Measurements from ENCODE around the gene RNF4. TPM values are rescaled to one million over a fixed set of nuclear protein-coding genes. Genes with fewer than 3 reads are reported as not detected.

Gene RNF4
- total RNA-seq, 6 experiments from 2014 or later = 46.1 to 52.8 (median 49.9) TPM

DNA sequence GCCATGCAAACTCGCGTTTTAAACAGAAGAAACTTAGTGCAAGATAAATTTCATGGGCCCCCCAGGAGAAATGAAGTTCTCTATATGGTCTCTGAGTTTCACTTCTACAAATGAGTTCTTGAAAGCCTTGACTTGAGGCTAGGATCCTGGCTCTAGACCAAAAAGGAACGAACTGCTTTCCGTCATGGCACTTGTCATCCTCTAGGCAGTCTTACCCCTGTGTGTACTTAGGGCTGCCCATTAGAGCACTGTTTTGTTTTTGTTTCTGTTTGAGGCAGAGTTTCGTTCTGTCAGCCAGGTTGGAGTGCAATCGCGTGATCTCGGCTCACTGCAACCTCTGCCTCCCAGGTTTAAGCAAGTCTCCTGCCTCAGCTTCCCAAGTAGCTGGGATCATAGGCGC is 29.0 kb downstream of the RNF4 start:
- H3K36me3 Mint-ChIP-seq (ENCODE audit: low read depth) = peaks cover 34% of the 10 kb centered on the region

GRCh38 chr4:2500547-2500946 is 31.6 kb downstream of the RNF4 start:
- H3K9me3 Mint-ChIP-seq = no peaks in the 10 kb centered on the region
- H3K27ac Mint-ChIP-seq = no peak overlapping the region
- no peaks in the 10 kb centered on the region for H3K4me1 Mint-ChIP-seq (ENCODE audit: low read depth)
- TF ChIP-seq, protein P1, sequence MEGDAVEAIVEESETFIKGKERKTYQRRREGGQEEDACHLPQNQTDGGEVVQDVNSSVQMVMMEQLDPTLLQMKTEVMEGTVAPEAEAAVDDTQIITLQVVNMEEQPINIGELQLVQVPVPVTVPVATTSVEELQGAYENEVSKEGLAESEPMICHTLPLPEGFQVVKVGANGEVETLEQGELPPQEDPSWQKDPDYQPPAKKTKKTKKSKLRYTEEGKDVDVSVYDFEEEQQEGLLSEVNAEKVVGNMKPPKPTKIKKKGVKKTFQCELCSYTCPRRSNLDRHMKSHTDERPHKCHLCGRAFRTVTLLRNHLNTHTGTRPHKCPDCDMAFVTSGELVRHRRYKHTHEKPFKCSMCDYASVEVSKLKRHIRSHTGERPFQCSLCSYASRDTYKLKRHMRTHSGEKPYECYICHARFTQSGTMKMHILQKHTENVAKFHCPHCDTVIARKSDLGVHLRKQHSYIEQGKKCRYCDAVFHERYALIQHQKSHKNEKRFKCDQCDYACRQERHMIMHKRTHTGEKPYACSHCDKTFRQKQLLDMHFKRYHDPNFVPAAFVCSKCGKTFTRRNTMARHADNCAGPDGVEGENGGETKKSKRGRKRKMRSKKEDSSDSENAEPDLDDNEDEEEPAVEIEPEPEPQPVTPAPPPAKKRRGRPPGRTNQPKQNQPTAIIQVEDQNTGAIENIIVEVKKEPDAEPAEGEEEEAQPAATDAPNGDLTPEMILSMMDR (IDR thresholded peaks at IDR 0.05) = no peak
- peaks cover 31% of the 10 kb centered on the region for H3K36me3 Mint-ChIP-seq (ENCODE audit: low read depth)
- no peak for DNase-seq
- H3K27me3 Mint-ChIP-seq (ENCODE audit: insufficient read depth) = no peaks in the 10 kb centered on the region
- no peak overlapping the region for H3K4me3 Mint-ChIP-seq

More for the DNA sequence above, 29.0 kb downstream of the RNF4 start:
- H3K4me1 Mint-ChIP-seq (ENCODE audit: low read depth) = peaks cover 3% of the 10 kb centered on the region; the same call in 1 of the 2 replicates
- no peaks in the 10 kb centered on the region for H3K9me3 Mint-ChIP-seq
- no peak overlapping the region for H3K27ac Mint-ChIP-seq
- DNase-seq = no peak
- H3K4me3 Mint-ChIP-seq = no peak overlapping the region
- TF ChIP-seq, protein P1 (IDR thresholded peaks at IDR 0.05) = no peak
- peaks cover 2% of the 10 kb centered on the region; the same call in 1 of the 2 replicates for H3K27me3 Mint-ChIP-seq (ENCODE audit: insufficient read depth)

DNA sequence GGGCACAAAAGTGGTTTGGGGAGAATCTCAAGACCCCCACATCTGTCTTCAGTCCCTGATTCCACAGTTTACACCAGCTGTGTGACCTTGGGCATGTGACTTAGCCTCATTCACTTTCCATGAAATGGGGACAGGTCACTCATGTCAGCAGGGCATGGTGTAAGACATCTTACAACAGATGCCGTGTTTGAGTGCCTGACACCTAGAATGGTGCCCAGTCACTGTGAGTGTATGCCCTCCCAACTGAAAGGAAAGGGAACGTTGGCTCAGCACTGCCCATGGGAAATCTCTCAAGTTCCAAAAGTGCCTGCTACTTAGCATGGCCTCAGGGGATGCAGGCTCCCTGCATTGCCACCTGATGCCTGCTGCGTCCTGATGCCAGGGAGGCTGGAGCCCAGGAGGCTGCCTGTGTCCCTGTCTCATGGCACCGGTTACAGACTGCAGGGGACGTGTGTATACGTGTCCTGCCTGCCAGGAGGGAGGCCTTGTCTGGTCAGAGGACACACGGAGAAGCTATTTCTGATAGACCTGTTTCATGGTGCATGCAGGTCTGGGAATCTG is 32.2 kb downstream of the RNF4 start:
- Mint-ChIP-seq H3K36me3 (ENCODE audit: low read depth) (peaks cover 31% of the 10 kb centered on the region), H3K4me3 (no peak overlapping the region), H3K4me1 (ENCODE audit: low read depth) (no peaks in the 10 kb centered on the region), H3K27me3 (ENCODE audit: insufficient read depth) (no peaks in the 10 kb centered on the region), H3K9me3 (no peaks in the 10 kb centered on the region), H3K27ac (no peak overlapping the region)
- DNase-seq = no peak
- TF ChIP-seq, protein P1 (IDR thresholded peaks at IDR 0.05) = no peak

- Mint-ChIP-seq H3K9me3 (no peaks in the 10 kb centered on the region), H3K36me3 (ENCODE audit: low read depth) (peaks cover 17% of the 10 kb centered on the region), H3K27me3 (ENCODE audit: insufficient read depth) (no peaks in the 10 kb centered on the region), H3K4me3 (no peak overlapping the region), H3K4me1 (ENCODE audit: low read depth) (no peaks in the 10 kb centered on the region), H3K27ac (no peak overlapping the region)
- TF ChIP-seq, protein P1 (IDR thresholded peaks at IDR 0.05) = no peak
- DNase-seq = no peak
Observed at GRCh38 chr4:2503809-2504208, 34.9 kb downstream of the RNF4 start.

- no peaks in the 10 kb centered on the region; the same call in 1 of the 2 replicates for H3K27me3 Mint-ChIP-seq (ENCODE audit: insufficient read depth)
- no peak overlapping the region for H3K27ac Mint-ChIP-seq
- H3K9me3 Mint-ChIP-seq = no peaks in the 10 kb centered on the region
- H3K4me3 Mint-ChIP-seq = no peak overlapping the region
- H3K36me3 Mint-ChIP-seq (ENCODE audit: low read depth) = peaks cover 5% of the 10 kb centered on the region; the same call in 1 of the 2 replicates
- no peak for DNase-seq
- TF ChIP-seq, protein P1 (IDR thresholded peaks at IDR 0.05) = no peak
- H3K4me1 Mint-ChIP-seq (ENCODE audit: low read depth) = no peaks in the 10 kb centered on the region
Observed at GRCh38 chr4:2507259-2507658, 38.4 kb downstream of the RNF4 start.
